GM19023 (cell line): ENCODE measurements around the gene KCNJ12.
"Not testable (repeated sequence)": the region's sequence is repeated elsewhere in the genome, so short reads cannot be mapped to it uniquely, and the experiment has no call there.

Source experiments
- ATAC-seq: cut with Tn5 transposase; IDR thresholded peaks from one replicate; pipeline ENCODE4 v1.9.1; 2021; ENCODE audit warnings: mild to moderate bottlenecking, moderate library complexity; ENCODE audit not compliant: unreplicated experiment

KCNJ12 gene

DNA sequence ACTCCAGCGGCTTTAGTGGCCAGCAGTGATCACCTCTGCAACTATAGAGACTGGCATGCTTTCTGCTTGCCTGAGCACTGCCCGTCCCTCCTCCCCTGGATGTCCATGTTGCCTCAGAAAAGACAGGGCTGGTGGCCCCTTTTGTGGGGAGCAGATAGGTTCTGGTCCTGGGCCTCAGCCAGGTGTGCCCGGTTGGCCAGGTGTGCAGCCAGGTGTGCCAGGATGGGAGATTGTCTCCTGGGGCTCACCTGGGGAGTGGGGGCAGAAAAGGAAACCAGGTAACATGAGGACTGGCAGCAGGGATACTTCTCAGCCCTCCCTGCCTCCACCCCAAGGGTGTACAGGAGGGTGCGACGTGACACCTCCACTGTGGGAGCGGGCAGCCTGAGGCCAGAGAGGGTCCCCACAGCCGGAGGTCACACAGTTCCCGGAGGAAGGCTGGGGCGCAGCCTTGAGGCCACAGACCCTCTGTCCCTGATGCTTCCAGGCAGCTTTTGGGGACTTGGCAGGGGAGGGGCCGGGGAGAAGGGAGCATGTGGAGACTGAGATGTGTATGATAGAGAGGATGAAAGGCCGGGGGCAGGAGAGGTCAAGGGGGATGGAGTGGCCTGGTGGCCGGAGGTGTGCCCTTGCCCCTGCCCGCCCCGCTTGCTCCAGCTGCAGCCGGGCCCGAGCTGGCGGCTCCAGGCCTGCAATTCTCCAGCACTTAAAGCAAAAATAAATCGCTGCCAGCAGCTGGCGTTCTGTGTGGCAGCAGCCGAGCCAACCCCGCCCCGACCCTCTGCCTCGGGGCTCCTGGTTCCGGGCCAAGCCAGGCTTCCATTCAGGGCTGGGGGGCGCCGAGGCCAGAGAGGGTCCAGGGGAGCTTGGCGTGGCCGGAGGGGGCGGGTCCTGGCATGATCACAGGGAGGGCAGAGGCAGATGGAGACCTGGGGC, 6.7 kb downstream of the KCNJ12 start:
- ATAC-seq, result no peak

DNA sequence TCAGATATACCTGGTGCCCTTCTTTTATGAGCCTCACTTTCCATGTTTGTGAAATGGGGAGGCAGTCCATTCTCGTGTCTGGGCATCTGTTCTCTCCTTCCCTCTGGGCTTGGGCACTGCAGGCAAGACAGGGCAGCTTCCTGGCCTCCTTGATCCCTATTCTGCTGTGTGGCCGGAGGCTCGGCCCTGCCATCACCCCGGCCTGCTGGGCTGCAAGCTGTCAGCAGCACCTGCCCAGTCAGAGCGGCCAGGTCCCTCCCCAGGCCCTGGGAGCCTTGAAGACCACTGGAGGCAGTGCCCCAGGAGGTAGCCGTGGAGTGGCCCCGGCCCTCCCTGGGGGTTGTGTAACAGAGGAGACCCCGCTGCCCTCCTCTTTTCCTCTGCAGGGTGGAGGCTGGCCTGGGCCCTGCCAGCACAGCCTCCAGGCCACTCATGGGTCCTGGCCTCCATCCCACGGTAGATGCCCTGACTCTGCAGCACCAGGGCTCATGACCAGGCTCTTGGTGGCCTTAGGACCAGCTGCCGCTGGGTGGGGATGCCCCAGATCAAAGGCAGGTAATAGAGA, 9.2 kb downstream of the KCNJ12 start:
- no peak for ATAC-seq

DNA sequence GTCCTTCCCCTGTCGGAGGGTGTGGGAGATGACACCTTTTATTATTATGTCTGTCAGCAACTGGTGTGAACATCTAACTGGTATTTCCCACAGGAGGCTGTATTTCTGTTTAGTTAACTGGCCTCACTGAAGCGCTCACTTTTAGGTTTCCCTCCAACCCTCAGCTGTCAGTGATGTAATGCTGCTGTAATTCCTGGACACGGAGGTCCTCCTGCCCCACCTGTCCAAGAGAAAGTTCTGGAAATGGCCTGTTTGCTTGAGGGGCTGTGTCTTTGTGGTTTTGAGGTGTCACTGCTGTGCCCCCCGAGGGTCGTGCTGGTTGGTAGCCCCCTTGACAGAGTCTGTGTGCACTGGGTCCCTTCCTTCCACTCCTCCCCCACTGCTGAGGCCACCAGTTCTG, 11.5 kb downstream of the KCNJ12 start:
- ATAC-seq, result no peak

DNA sequence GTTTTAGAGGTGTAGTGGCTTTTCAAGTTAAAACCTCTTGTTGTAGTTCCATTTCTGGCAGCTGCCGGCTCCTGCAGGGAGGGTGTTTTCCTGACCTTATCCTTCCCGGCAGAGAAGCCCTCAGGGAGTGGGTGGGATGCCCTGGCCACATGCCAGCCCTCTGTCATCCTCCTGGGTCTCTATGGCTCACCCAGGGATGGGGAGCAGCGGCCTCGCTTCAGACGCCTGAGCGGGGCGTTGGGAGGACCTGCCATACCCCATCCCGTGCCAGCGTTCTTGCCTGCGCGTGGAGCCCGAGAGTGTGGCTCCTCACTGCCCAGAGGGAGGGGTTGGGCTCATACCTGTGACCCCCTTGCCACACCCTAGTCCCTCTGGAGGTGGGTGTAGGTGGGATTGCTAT, 11.9 kb downstream of the KCNJ12 start:
- no peak for ATAC-seq

DNA sequence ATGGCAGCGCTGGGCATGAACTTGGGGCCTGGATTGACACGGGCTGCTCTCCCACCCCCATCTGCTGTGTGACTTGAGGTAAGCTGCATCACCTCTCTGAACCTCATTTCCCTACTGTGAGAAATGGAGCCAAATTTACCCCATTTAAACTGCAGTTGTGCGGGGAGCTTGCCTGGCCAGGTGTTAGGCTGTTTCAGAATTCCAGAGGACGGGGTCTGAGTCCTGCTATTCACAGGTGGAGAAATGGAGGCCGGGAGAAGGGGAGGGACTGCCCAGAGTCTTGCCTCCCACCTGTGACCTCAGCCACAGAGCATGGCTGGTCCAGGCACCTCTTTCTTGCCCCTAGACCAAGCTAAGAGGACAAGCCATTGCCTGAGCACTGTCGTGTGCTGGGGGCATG, 12.8 kb downstream of the KCNJ12 start:
- no peak for ATAC-seq

DNA sequence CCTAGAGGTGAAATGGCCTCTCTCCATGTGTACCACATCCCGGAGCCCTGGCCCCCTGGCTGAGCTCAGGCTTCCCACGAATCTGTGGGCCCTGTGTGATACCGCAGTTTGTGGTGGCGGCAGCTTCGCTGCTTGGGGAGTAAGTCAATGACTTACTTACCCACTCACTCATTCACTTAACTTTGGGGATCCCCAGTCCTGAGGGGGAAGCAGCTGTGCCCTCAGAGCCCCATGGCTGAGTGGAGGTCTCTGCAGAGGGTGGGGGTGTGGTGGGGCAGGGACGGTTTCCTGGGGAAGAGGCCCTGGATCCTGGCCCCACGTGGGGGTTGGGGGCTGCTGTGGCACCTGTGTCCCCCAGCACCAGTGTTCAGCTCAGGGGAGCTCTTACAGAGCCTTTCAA, 13.2 kb downstream of the KCNJ12 start:
- no peak for ATAC-seq

DNA sequence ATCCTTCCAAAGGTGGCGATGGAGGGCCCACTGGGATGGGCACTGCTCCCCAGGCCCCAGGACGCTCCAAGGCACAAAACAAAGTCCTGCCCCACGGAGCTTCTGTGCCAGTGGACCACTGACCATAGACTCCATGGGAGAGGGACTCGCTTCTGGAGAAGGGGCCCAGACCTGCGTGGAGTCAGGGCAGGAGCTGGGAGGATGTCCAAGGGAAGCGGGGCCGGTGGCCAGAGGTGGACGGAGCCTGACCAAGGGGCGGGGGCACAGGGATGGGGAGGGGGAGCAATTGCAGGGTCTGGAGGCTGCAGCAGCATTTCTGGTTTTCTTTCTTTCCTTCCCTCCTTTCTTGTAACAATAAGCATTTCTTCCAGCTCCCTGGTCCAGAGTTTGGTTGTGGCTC, 14.1 kb downstream of the KCNJ12 start:
- ATAC-seq, result no peak

DNA sequence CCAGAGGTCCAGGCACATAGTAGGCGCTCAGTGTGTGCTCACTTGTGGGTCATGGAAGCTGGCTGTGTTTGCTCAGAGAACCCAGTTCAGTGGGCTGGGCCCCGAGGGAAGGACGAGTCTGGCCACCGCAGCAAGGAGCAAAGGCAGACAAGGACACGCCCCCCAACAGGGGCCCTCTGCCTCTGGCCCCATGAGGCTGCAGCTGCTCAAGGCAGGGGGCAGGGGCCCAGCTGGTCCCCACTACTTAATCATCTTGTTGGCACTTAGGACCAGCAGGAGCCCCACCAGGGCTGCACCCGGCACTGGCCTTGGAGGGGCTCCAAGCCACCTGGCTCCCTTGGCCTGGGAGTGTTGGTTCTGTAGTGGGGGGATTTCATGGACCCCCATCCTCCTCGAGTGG, 16.1 kb downstream of the KCNJ12 start:
- ATAC-seq, result no peak

DNA sequence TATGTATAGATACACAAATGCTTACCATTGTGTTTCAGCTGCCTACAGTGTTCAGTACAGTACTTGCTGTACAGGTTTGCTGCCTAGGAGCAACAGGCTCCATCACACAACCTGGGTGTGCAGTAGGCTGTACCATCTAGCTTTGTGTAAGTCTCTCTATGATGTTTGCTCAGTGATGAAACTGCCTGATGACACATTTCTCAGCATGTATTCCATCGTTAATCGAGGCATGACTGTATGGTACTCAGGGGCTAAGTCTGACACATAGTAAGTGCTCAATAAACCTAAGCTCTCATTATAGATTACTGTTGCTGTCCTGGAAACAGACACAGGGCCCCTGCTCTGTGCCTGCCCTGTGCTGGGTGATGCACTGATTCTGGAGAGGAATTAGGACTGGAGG, 18.1 kb downstream of the KCNJ12 start:
- no peak for ATAC-seq

DNA sequence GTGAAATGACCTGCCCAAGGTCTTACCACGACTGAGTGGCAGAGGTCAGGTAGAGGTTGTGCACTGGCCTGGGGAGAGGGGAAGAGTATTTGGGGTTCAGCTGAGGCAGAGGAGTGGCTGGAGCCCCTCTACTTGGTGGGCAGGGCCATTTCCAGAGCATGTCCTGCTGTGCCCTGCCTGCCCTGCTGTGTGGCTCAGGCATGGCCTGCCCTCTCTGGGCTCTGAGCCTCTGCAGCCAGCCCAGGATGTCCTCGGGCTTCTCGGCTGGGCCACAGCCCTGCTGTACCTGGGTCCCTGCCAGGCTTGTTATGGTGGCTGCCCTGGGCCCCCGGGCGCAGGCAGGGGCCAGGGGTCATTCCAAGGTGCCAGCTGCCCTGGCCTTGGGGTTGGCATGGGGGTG, 19.6 kb downstream of the KCNJ12 start:
- no peak for ATAC-seq

DNA sequence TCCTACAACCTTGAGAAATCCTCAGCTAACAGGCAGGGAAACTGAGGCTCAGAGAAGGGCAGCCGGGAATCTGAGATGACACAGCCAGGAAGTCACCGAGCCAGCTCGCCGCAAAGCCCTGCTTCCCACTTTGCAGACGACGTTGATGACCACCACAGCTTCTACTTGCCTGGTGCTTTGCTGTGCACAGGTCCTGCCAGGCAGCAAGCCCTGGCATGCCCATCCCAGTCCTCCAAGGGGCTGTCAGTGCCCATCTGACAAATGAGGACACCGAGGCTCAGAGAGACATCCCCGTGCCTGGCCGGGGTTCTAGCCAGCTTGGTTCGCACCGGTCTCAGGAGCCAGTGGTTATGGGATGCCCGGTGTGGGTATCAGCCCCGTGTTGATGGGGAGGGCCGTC, 20.1 kb downstream of the KCNJ12 start:
- ATAC-seq, result no peak

DNA sequence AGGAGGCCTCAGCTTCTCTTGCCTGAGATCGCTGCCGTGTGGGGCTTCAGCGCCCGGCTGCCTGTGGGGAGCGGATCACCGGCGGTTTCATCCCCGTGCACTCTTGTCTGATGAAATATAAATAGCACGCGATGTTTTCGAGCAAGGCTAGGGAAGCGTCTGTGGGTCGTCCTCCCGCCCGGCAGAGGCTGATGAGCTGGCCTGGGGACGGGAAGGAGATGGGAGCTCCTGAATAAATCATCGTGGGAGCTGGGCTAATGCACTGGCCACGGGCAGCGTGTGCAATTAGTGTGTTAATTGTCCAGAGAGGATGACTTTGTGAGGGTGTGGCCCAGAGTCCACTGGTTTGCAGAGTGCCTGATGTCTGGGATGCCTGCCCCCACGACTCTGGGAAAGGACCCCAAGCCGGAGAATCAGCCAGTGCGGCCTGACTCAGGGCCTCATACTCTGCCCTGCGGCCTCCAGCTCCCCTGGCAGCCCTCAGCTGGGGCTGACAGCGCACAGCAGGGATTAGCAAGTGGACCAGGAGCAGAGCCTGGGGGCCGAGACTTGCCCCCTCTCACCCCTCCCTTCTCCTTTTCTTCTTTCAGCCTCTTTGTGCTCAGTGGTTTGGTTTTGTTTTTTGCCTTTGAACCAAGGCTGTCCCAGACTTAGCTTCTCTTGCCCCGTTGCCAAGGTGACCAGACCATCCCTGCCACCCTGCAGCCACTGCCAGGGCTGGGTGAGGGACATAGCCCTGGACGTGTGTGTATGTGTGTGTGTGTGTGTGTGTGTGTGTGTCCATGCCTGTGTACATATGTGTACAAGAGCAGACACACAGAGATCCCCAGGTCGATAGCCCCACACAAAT, 21.4 kb downstream of the KCNJ12 start:
- no peak for ATAC-seq

DNA sequence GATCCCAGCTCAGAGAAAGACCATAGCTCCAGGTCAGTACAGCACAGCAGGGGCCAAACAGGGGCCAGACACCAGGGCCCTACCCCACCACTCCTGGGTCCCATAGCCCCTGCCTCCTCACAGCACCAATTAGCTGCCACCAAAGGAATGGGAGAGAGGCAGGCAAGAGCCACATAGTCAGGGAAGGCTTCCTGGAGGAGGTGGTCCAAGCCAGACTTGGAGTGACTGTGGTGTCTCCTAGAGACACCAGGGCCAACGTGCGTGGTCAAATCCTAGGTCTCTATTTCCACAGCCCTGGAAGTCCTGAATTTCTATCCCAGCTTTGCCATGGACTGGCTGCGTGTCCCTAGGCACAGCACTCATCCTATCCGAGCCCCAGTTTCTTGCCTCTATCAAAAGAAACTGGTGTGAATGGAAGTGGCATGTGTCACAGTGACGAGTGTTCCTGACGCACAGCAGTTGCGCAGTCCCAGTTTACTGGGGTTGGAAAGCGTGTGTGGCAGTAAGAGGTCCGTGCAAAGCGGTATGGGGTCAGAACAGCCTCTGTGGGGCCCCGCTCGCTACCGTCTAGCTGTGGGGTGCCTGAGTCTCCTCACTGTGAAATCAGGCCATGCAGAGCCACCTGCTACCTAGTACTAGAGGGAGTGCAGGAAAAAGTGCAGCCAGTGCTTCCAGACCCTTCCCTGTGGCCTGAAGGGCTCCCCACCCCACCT, 23.5 kb downstream of the KCNJ12 start:
- no peak for ATAC-seq

DNA sequence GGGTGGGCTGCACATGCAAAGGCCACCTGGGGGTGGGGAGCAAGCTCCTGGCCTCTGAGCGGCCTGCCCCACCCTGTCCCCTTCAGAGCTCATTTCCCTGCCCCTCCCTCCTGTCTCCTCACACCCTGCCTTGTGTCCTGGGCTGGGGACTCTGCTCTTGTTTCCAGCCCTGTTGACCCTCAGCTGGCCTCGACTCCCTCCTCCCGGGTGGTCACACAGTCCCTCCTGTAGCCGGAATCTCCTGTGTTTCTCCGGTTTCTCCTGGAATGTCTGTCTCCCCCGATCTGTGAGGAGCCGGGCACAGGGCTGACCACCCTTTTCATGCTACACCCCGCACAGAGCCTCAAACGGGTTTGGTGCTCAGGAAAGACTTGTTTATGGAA, 24.0 kb downstream of the KCNJ12 start:
- not testable (repeated sequence) for ATAC-seq

DNA sequence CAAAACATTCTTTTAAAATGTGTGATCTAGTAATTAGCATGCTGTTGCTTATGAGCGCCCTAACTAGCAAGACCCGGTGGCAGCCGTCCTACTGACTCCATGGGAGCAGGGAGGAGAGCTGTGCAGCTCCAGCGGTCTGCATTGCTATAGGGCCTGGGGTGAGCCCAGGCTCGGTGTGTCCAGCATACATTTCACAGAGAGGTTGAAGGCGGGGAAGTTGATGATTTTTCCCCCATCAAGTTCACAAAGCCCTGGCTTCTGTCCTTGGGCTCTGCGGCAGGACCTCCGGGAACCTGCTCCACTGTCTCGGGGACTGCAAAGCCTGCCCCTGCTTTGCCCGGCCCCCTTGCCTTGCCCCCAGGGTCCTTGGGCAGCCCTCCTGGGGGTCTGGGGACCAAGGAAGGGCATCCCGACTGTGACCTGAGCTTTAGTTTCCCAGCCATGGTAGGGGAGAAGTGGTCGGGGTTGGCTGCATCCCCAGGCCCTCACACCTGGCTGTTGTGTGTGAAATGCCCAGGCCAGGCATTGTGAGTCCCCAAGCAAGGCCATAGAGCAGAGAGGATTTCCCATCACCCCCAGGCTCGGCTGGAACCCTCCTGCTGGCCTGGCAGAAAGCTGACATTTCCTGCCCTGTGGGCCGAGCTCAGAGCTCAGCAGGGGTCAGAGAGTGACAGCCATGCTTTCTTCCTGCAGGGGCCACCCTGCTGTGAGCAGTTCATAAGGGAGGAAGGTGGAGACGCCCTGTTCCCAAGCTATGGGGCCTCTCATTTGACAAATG, 24.8 kb downstream of the KCNJ12 start:
- ATAC-seq, result no peak

DNA sequence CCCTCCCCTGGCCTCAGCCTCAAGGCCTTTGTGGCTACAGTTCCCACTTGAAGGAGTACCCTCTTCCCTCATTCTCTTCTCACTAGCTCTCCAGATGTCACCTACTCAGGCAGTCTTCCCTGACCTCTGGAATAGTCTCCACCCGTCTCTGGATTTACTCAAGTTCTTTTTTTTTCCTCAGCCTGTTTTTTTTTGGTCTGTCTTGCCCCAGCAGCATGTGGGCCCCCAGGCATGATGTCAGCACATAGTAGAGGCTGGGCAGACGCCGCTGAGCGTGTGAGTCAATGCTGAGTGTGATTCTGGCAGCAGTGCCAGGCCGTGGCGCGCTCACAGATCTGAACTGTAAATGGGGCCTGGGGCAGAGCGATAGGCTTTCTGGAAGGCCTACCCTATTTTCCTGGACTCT, 26.0 kb downstream of the KCNJ12 start:
- not testable (repeated sequence) for ATAC-seq

DNA sequence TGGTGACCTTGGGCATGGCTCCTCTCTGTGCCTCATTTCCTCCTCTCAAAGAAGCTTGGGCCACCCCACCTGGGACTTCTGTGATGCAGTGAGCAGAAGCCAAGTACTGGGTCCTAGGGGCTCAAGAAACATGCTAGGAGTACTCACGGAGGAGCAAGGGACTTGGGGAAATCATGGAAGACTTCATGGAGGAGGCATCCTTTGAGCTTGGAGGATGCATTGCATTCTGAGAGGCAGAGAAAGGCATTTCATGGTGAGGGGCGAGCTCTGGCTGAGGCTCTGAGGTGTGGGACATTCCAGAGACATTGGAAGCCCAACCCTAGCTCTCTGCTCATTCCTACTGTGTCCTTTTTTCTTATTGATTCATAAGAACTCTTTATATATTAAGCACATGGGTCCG, 26.8 kb downstream of the KCNJ12 start:
- not testable (repeated sequence) for ATAC-seq

DNA sequence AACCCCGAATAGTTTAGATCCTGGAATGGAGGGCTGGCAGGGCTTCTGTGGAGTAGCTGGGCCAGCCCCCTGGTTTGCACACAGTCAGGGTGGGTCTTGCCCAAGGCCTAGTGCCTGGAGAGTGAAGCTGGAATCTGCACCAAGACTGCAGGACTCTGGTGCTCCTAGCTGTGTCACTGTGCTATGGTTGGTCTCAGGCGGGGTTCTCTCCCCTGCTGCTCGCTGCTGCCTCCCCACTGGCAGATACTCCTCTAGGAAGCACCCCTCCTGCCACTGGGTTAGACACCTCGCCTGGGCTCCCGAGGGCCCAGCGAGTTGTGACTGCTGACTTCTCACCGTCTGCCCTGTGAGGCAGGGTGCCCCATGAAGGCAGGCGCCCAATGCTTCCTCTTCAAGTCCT, 27.9 kb downstream of the KCNJ12 start:
- ATAC-seq, result not testable (repeated sequence)

DNA sequence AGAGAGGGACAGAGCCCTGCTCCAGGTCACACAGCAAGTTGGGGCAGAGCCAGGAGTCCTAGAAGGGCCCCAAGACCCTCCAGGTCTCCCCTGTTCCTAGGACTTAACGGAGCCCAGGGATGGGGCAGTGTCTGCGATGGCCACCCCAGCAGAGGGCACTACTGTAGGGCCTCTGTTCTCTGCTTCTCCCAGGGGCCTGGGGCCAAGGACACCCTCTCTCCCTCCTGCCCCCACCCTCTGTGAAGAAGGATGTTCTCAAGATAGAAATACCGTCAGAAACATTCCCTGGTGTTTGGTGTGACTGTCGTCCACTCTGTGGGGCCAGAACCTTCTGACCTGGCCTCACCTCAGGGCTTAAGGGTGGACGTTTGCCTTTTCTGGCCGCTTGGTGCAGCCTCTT, 28.4 kb downstream of the KCNJ12 start:
- ATAC-seq, result not testable (repeated sequence)
